ENCODE results near the gene OFD1. TPM values are rescaled to one million over a fixed set of nuclear protein-coding genes. Genes with fewer than 3 reads are reported as not detected.

OFD1 gene
- total and polyA plus RNA-seq, 8 donors, result 19.1 to 79.1 (median 59.4) TPM

DNA sequence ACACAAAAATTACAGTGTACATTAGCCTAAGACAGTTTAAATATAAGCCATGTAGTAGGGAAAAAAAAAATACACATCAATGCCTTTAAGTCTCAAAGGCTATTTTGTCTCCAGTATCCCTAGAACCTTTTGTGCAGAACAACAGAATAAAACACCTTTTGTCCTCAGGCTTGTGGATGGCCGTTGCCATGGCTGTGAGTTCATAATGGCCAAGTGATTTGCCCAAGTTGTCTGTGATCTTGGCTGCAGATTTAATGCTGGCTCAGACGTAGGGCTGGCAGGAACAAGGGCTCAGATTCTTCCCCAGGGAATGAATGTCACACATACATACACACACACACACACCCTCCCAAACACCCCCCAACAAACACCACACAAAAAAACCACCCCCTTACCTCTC lies 57.0 kb downstream of the OFD1 start:
- intact Hi-C loops (cut with DNase I), result no loop called here
- H3K4me3 ChIP-seq, result no peak overlapping the region
- H3K4me1 ChIP-seq, result no peaks in the 10 kb centered on the region
- H3K27me3 ChIP-seq, result no peaks in the 10 kb centered on the region
- H3K9me3 ChIP-seq, result no peaks in the 10 kb centered on the region
- no peak overlapping the region for H3K27ac ChIP-seq
- ATAC-seq (no peak), DNase-seq (no peak)
- TF ChIP-seq, protein P1, sequence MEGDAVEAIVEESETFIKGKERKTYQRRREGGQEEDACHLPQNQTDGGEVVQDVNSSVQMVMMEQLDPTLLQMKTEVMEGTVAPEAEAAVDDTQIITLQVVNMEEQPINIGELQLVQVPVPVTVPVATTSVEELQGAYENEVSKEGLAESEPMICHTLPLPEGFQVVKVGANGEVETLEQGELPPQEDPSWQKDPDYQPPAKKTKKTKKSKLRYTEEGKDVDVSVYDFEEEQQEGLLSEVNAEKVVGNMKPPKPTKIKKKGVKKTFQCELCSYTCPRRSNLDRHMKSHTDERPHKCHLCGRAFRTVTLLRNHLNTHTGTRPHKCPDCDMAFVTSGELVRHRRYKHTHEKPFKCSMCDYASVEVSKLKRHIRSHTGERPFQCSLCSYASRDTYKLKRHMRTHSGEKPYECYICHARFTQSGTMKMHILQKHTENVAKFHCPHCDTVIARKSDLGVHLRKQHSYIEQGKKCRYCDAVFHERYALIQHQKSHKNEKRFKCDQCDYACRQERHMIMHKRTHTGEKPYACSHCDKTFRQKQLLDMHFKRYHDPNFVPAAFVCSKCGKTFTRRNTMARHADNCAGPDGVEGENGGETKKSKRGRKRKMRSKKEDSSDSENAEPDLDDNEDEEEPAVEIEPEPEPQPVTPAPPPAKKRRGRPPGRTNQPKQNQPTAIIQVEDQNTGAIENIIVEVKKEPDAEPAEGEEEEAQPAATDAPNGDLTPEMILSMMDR (IDR thresholded peaks at IDR 0.05), result no peak
- no peaks in the 10 kb centered on the region for H3K36me3 ChIP-seq

DNA sequence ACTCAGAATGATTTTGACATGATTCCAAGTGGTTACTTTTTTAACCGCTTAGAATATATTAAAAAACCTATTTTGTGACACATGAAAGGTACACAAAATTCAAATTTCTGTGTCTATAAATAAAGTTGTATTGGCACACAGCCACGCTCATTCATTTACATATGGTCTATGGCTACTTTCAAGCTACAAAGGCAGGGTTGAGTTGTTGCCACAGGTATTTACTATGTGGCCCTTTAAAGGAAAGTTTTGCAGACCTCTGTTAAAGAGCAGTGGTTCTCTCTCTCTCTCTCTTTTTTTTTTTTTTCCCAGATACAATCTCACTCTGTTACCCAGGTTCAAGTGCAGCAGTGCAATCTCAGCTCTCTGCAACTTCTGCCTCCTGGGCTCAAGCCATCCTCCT lies 59.3 kb downstream of the OFD1 start:
- TF ChIP-seq, protein P1 (IDR thresholded peaks at IDR 0.05), result no peak
- ATAC-seq, result no peak
- Histone ChIP-seq H3K4me3 (no peak overlapping the region), H3K4me1 (no peaks in the 10 kb centered on the region), H3K27ac (no peak overlapping the region), H3K27me3 (no peaks in the 10 kb centered on the region), H3K9me3 (no peaks in the 10 kb centered on the region), H3K36me3 (no peaks in the 10 kb centered on the region)
- intact Hi-C loops (cut with DNase I), result no loop called here
- DNase-seq, result no peak

DNA sequence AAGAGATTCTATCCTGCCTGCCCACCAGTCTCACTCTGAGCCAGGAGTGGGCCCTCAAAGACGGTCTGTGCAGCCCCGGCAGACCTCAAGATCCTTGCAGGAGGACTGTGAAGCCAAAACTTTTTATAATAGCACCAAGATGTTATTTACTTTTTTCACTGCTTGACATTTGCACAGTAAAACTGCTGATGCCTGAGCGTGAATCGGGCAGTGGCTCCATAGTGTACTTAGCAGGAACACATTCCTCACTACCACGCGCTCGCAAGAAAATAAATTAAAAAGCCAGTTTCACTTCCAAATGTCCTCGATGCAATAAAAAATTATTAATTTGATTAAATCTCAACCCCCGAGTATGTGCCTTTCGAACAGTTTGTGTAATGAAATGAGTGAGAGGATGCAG lies 59.9 kb downstream of the OFD1 start:
- H3K27me3 ChIP-seq, result no peaks in the 10 kb centered on the region
- H3K27ac ChIP-seq, result no peak overlapping the region
- intact Hi-C loops (cut with DNase I), result no loop called here
- H3K4me1 ChIP-seq, result no peaks in the 10 kb centered on the region
- ATAC-seq (no peak), DNase-seq (no peak)
- no peaks in the 10 kb centered on the region for H3K9me3 ChIP-seq
- TF ChIP-seq, protein P1 (IDR thresholded peaks at IDR 0.05), result no peak
- no peaks in the 10 kb centered on the region for H3K36me3 ChIP-seq
- H3K4me3 ChIP-seq, result no peak overlapping the region

DNA sequence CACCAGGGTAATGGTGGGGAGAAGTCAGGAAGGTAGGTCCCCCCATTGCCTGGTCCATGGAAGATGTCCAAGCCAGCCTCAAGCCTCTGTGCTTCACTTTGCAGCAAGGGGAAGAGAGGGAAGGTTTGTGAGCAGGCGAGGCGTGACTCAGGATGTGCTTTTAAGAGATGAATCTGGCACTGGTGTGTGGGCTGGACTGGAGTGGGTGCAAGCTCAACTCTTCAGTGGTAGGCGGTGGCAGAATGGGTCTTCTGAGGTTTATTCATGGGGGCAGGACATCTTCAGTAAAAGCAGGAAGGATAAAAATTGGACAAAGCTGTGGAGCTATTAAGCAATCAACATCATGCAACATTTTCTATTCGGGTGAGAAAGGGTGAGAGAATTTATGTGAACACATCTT lies 63.0 kb downstream of the OFD1 start:
- intact Hi-C loops (cut with DNase I), result no loop called here
- Histone ChIP-seq H3K27me3 (no peaks in the 10 kb centered on the region), H3K4me3 (no peak overlapping the region), H3K9me3 (no peaks in the 10 kb centered on the region), H3K27ac (no peak overlapping the region), H3K4me1 (no peaks in the 10 kb centered on the region), H3K36me3 (no peaks in the 10 kb centered on the region)
- no peak for ATAC-seq
- TF ChIP-seq, protein P1 (IDR thresholded peaks at IDR 0.05), result no peak
- DNase-seq, result no peak

DNA sequence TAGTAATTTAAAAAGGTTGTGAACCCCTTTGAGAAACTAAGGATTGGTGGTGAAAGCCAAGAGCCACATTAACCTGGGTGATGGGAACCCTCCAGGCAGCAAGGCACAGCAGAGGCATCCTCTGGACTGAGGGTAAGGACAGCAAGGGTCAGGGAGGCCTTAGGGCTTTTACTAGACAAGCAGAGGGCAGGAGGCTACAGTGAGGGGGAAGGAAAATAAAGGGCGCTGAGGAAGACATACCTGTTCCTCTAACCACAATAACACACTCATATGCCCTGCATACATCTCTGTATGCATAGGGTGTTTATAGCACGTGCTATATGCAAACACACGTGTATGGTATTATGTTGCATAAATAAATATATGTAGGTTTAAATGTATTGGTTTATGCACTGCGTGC lies 63.6 kb downstream of the OFD1 start:
- H3K4me3 ChIP-seq, result no peak overlapping the region
- intact Hi-C loops (cut with DNase I), result no loop called here
- ATAC-seq (no peak), DNase-seq (no peak)
- no peaks in the 10 kb centered on the region for H3K9me3 ChIP-seq
- TF ChIP-seq, protein P1 (IDR thresholded peaks at IDR 0.05), result no peak
- no peaks in the 10 kb centered on the region for H3K4me1 ChIP-seq
- H3K36me3 ChIP-seq, result no peaks in the 10 kb centered on the region
- H3K27ac ChIP-seq, result no peak overlapping the region
- no peaks in the 10 kb centered on the region for H3K27me3 ChIP-seq
